ENCODE results near the gene CBFA2T3.

- no peak for TF ChIP-seq CTCF (tag by site-specific recombination; IDR thresholded peaks at IDR 0.05)
- TF ChIP-seq ZNF274 (IDR thresholded peaks at IDR 0.05; ENCODE audit: low read length) = no peak
- no peak for TF ChIP-seq ZNF274 (tag by site-specific recombination; IDR thresholded peaks at IDR 0.05; ENCODE audit: borderline replicate concordance)
- TF ChIP-seq ZNF398 (tag by site-specific recombination; IDR thresholded peaks at IDR 0.05) = no peak
- no peak for TF ChIP-seq ZNF48 (tag by site-specific recombination; IDR thresholded peaks at IDR 0.05)
- TF ChIP-seq BCL11A (tag by site-specific recombination; IDR thresholded peaks at IDR 0.05; ENCODE audit: low read depth) = no peak
- TF ChIP-seq ZNF843 (tag by site-specific recombination; IDR thresholded peaks at IDR 0.05) = no peak
- no peak for TF ChIP-seq REST (tag by site-specific recombination; IDR thresholded peaks at IDR 0.05)
- no peak for TF ChIP-seq MEIS1 (CRISPR knock-in tag; IDR thresholded peaks at IDR 0.05; ENCODE audit: borderline replicate concordance)
Observed at GRCh38 chr16:88872650-88873331, 104.2 kb downstream of the CBFA2T3 start.

All from HEK293 (cell line).